NCI-H345 treated with DMSO at 0.1 percent for 48 hours (cell line): ENCODE data around the gene NELL1.

Source experiments
- DNase-seq: peaks from one replicate; lab custom pipeline; 2025; ENCODE audit not compliant: unreplicated experiment; lab: John Stamatoyannopoulos, UW

The NELL1 gene

GRCh38 chr11:21403069-21403468 is 733.7 kb downstream of the NELL1 start:
- no peak for DNase-seq

DNA sequence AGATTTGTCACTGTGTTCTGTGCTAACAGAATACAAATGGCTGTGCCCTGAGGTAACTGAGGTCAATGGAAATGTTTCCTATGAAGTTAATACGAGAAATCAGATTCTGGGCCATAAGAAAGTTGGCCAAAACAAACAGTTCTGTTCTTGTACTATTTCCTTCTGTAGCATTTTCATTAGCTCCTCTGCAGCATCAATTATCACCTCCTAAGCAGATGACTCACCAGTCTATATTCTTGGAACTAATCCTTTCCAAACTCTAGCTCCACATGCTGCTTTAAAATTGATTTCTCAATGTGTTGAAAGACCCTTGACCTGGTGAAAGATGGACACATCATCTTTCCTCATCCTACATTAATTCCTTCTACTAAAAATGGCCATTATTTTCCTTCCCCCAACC is 736.0 kb downstream of the NELL1 start:
- no peak for DNase-seq

DNA sequence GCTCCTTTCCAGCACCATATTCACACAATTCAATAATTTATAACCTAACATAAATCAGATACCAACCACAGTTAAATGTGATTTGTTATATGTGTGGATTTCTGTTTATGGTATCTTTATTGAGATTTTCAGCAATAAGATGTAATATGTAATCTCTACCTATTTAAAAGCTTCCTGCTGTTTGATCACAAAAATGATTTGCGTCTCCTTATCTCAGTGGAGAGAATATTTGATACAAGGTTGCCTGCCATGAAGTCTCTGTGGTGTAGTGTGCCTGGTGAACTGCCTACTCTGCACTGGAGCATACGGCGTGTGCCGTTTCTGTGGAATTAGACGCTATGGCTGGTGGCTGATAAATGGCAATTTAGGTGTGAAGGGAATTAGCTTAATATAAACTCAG is 741.1 kb downstream of the NELL1 start:
- no peak for DNase-seq

DNA sequence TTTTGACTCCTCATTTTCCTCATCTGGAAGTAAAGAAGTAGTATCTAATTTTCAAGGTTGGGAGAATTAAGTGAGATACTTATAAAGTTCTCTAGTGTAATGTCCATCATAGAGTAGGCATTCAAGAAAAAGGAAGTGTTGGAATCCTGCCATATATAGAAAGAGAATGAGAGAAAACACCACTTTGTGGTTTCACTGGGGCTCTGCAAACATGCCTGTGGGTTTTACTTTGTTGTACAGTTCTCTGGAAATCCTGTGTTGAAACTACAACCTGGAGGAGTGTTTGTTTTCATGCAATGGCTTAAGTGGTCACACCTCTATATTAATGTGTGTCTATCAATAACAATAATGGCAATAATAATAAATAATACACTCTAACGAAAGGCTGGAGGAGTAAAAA is 741.7 kb downstream of the NELL1 start:
- DNase-seq, result no peak

GRCh38 chr11:21411597-21411996 is 742.2 kb downstream of the NELL1 start:
- no peak for DNase-seq

- DNase-seq, result no peak
Measured at GRCh38 chr11:21412652-21413383, 743.4 kb downstream of the NELL1 start.

DNA sequence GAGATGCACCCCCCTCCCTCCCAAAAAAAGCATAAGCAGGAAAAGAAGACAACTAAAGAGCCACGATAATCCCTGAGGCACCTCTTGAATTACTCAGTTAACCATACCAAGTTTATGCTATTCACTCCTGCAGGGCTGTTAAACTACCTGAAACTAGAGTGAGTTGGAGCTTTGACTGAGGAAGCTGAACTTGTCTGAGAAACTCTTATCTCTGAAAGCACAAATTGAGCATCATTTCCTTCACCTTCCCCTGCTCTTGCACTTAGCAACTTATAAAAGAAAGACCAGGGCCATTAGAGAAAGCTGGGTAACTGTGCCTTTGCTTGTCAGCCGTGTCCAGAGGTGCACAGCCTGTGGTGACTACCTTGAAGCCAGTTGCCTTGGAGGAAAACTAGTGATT is 745.6 kb downstream of the NELL1 start:
- no peak for DNase-seq

GRCh38 chr11:21415606-21416005 is 746.2 kb downstream of the NELL1 start:
- DNase-seq, result no peak

- no peak for DNase-seq
Measured at GRCh38 chr11:21421711-21422329, 752.4 kb downstream of the NELL1 start.

DNA sequence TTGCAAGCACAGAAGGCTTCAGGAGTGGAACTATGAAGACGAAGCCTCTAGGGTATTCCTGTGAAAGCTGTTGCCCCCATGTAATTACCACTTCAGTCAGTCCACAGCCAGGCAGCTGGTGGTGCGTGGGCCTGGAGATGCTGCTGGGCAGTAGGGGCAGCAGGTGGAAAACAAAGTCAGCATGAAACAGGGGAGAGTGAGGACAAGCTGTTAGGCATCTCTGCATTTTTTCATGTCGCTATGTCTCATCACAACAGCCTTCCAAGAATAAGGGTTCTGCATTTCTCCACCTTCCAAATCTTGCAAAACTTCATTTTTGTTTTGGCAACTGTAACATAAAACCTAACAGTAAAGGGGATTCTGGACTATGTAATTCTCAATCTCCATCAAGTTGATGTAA is 757.5 kb downstream of the NELL1 start:
- no peak for DNase-seq

GRCh38 chr11:21427726-21428125 is 758.3 kb downstream of the NELL1 start:
- DNase-seq, result no peak

GRCh38 chr11:21428796-21429195 is 759.4 kb downstream of the NELL1 start:
- DNase-seq, result no peak

DNA sequence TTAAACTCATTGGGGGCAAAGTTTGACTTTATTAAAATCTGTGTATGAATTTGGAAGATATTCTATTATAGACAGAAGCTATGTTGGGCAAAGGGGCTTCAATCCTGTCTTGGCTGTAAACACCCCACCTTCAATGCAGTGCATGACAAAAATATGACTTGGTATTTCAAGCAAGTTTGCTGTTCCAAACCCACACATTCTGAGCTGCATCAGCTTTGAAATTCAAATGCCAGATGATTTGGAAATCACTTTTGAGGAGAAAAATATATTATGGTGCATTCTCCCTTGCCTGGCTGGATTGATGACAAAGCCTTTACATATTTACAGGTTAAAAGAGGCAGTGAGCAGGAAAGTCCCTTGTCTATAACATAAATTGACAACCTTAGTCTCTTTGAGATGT is 760.0 kb downstream of the NELL1 start:
- no peak for DNase-seq

GRCh38 chr11:21430537-21430936 is 761.2 kb downstream of the NELL1 start:
- no peak for DNase-seq

DNA sequence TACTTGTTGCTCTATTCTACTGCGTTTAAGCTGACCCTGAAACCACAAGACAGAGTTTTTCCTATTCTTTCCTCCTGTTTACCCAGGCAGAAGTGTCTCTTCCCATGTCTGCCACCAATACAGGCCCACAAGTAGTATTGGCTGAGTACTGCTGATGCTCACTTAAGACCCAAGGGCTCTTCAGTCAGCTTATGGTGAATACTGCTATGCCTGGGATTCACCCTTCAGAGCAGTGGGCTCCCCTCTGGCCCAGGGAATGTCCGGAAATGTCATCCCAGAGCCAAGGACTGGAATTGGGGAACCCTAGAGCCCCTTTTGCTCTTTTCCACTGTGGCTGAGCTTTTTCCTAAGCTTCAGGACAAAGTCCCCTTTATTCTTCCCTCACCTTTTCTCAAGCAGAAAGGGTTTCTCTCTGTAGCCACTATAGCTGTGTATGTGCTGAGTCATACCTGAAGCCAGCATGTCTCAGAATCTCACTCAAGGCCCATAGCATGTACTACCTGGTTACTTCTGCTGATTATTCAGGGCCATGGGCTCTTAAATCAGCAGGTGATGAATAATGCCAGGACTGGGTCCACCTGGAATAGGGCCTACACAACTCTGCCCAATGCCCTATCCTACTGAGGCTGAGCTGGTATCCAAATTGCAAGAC is 777.7 kb downstream of the NELL1 start:
- DNase-seq, result no peak

DNA sequence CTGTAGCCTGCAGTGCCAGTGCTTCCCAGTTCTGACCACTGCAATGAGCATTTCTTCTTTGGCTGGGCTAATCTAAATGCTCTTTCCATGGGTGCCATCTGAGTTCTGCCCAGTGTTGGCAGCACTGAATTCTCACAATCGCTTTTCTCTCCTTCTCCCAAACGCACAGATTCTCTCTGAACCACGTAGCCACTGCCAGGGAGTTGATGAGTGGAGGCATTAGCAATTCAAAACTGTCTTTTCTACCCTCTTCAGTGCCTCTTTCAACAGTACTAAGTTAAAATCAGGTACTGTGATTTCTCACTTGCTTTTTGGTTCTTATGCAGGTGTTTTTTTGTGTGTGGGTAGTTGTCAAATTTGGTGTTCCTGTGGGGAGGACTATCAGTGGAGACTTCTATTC is 778.5 kb downstream of the NELL1 start:
- DNase-seq, result no peak

DNA sequence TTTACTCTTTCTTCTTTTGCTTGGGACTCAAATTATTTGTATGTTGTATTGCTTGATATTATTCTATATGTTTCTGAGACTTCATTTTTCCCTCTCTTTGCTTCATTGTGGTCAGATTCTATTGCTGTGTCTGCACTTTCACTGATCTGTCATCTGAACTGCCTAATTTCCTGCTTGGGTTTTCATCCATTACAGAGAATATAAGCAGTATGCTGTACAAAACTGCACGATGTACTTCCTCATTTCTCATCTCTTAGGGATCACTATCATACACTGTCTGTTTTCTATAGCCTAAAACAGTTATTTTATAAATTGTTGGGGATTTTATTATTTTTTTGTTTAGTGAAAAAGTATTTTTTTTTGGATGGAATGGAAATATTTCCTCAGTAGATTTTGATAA is 786.8 kb downstream of the NELL1 start:
- DNase-seq, result no peak

GRCh38 chr11:21460082-21460481 is 790.7 kb downstream of the NELL1 start:
- DNase-seq, result no peak

DNA sequence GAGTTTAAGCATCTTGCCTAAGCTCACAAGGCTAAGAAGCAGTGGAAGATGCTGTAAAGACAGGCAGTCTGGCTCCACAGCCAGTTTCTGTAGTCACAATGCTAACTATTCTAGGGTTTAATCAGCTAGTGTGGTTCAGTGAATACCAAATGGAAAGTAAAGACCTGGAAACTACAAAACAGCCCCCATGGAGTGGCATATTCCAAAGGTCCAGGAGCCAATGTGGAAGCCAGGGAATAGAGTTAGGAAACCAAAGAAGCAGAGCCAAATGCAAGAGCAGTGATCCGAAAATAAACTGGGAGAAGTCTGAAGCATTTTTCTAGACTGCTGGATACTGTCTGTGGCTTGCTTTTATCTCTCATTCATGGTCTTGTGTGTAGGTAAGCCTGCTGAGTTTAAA is 792.3 kb downstream of the NELL1 start:
- no peak for DNase-seq

GRCh38 chr11:21464601-21465193 is 795.3 kb downstream of the NELL1 start:
- no peak for DNase-seq

GRCh38 chr11:21465203-21465602 is 795.8 kb downstream of the NELL1 start:
- DNase-seq, result no peak

- DNase-seq, result no peak
Measured at GRCh38 chr11:21465920-21466319, 796.5 kb downstream of the NELL1 start.
